ENCODE results near the gene ABI2.

Gene ABI2

DNA sequence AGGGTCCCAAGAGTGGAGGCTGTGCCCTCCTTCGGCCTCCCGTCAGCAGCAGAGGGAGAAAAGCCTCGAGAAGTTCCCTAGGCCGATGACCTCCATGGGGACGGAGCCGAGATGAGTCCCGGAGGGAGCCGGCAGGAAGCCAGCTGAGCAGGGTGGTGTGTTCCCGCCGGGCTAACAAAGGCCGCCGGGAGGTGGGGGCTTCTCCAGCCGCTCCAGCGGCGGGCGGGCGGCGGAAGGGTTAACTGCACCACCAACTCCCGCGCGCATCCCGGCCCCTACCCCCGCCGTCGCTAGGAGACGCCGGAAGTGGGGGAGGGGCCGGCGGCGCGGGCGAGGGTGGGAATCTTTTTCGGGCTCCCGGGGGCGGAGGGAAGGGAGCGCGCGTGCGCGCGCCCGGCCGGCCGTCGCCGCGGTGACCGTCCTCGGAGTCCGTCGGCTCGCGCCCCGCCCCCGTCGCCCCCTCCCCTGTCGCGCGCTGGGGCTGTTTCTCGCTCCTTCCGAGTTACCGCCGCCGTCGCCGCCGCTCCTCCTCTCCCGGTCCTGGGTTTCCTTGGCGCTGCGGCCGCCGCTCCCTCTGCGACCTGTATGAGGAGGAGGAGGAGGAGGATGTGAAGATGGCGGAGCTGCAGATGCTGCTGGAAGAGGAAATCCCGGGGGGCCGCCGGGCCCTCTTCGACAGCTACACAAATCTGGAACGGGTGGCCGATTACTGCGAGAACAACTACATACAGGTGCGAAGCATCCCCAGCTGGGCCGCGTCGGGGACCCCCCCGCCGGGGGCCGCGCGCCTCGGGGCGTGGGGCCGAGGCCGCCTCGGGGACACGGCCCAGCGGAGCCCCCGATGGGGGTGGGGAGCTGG, at the start of gene ABI2:
Gene ABI2 (plus strand): TSS at position 494 of the 859 bp plus-strand sequence. CDS start 121 bp downstream, at position 615.
- Histone ChIP-seq H3K4me3 (ENCODE audit: low read depth, low read length) (peak within 1 kb of the TSS; percentile 83), H3K27ac (ENCODE audit: extremely low read depth, low read depth, low read length) (peak within 1 kb of the TSS; percentile 84), H3K4me1 (ENCODE audit: control insufficient read depth, insufficient read depth, low read length) (peaks cover 7% of the 10 kb centered on the region; the same call in 1 of the 2 replicates), H3K36me3 (ENCODE audit: control insufficient read depth in 2 of 2, insufficient read depth in 1 of 2, low read length in 2 of 2) (no peaks in the 10 kb centered on the region; a peak in 1 of 3 replicates), H3K9me3 (ENCODE audit: control insufficient read depth, insufficient read depth, low read depth, low read length) (no peaks in the 10 kb centered on the region)
- ChIA-PET CTCF (interaction anchor here (0.7 to 0.9 kb wide), 3 partner anchors 27 to 487 kb away, joined by 3 read pairs; no protein-coding TSS in a partner anchor), POLR2A (interaction anchor here (0.8 kb wide), 1 partner anchor 35 kb away, joined by 4 read pairs; no protein-coding TSS in a partner anchor)
- TF ChIP-seq KLF9 (tag by site-specific recombination; IDR thresholded peaks at IDR 0.05; ENCODE audit: low read depth) (no peak), ZNF701 (tag by site-specific recombination; IDR thresholded peaks at IDR 0.05) (no peak), ZNF596 (tag by site-specific recombination; IDR thresholded peaks at IDR 0.05) (peak; percentile 32; the same call in 1 of the 2 replicates), ZNF121 (tag by site-specific recombination; IDR thresholded peaks at IDR 0.05) (no peak), ZBTB8A (tag by site-specific recombination; IDR thresholded peaks at IDR 0.05) (peak; percentile 54), ZXDB (tag by site-specific recombination; IDR thresholded peaks at IDR 0.05) (peak; percentile 68; the same call in 1 of the 2 replicates), ZNF530 (tag by site-specific recombination; IDR thresholded peaks at IDR 0.05; ENCODE audit: low read depth) (no peak), ZNF155 (tag by site-specific recombination; IDR thresholded peaks at IDR 0.05) (no peak), ZNF670 (tag by site-specific recombination; IDR thresholded peaks at IDR 0.05; ENCODE audit: low read depth) (no peak), ZNF76 (tag by site-specific recombination; IDR thresholded peaks at IDR 0.05; ENCODE audit: borderline replicate concordance, low read depth) (peak; percentile 76), ZNF521 (tag by site-specific recombination; IDR thresholded peaks at IDR 0.05) (no peak), ZNF37A (tag by site-specific recombination; IDR thresholded peaks at IDR 0.05) (no peak), GLIS2 (tag by site-specific recombination; IDR thresholded peaks at IDR 0.05) (peak; percentile 64), ZNF114 (tag by site-specific recombination; IDR thresholded peaks at IDR 0.05) (no peak), ZNF510 (tag by site-specific recombination; IDR thresholded peaks at IDR 0.05; ENCODE audit: insufficient replicate concordance) (no peak), ZNF138 (tag by site-specific recombination; IDR thresholded peaks at IDR 0.05; ENCODE audit: borderline replicate concordance) (no peak), ZNF266 (tag by site-specific recombination; IDR thresholded peaks at IDR 0.05; ENCODE audit: low read depth) (no peak), ZNF146 (tag by site-specific recombination; IDR thresholded peaks at IDR 0.05) (no peak), ZFP69B (tag by site-specific recombination; IDR thresholded peaks at IDR 0.05) (no peak), EGR2 (tag by site-specific recombination; IDR thresholded peaks at IDR 0.05; ENCODE audit: low read depth) (peak; percentile 51), ZIC2 (tag by site-specific recombination; IDR thresholded peaks at IDR 0.05) (peak; percentile 63), IKZF3 (tag by site-specific recombination; IDR thresholded peaks at IDR 0.05) (peak; percentile 97), YY2 (tag by site-specific recombination; IDR thresholded peaks at IDR 0.05) (no peak), ZNF221 (tag by site-specific recombination; IDR thresholded peaks at IDR 0.05; ENCODE audit: borderline replicate concordance) (peak; percentile 18; the same call in 1 of the 2 replicates), ZNF623 (tag by site-specific recombination; IDR thresholded peaks at IDR 0.05) (no peak; the same call in 1 of the 2 replicates)
- TF ChIP-seq, protein P1, sequence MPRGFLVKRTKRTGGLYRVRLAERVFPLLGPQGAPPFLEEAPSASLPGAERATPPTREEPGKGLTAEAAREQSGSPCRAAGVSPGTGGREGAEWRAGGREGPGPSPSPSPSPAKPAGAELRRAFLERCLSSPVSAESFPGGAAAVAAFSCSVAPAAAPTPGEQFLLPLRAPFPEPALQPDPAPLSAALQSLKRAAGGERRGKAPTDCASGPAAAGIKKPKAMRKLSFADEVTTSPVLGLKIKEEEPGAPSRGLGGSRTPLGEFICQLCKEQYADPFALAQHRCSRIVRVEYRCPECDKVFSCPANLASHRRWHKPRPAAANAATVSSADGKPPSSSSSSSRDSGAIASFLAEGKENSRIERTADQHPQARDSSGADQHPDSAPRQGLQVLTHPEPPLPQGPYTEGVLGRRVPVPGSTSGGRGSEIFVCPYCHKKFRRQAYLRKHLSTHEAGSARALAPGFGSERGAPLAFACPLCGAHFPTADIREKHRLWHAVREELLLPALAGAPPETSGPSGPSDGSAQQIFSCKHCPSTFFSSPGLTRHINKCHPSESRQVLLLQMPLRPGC (tag by site-specific recombination; IDR thresholded peaks at IDR 0.05), result peak; percentile 44; the same call in 1 of the 2 replicates
- TF ChIP-seq, protein P2, sequence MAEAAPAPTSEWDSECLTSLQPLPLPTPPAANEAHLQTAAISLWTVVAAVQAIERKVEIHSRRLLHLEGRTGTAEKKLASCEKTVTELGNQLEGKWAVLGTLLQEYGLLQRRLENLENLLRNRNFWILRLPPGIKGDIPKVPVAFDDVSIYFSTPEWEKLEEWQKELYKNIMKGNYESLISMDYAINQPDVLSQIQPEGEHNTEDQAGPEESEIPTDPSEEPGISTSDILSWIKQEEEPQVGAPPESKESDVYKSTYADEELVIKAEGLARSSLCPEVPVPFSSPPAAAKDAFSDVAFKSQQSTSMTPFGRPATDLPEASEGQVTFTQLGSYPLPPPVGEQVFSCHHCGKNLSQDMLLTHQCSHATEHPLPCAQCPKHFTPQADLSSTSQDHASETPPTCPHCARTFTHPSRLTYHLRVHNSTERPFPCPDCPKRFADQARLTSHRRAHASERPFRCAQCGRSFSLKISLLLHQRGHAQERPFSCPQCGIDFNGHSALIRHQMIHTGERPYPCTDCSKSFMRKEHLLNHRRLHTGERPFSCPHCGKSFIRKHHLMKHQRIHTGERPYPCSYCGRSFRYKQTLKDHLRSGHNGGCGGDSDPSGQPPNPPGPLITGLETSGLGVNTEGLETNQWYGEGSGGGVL (tag by site-specific recombination; IDR thresholded peaks at IDR 0.05), result peak; percentile 75
- TF ChIP-seq, protein P3, sequence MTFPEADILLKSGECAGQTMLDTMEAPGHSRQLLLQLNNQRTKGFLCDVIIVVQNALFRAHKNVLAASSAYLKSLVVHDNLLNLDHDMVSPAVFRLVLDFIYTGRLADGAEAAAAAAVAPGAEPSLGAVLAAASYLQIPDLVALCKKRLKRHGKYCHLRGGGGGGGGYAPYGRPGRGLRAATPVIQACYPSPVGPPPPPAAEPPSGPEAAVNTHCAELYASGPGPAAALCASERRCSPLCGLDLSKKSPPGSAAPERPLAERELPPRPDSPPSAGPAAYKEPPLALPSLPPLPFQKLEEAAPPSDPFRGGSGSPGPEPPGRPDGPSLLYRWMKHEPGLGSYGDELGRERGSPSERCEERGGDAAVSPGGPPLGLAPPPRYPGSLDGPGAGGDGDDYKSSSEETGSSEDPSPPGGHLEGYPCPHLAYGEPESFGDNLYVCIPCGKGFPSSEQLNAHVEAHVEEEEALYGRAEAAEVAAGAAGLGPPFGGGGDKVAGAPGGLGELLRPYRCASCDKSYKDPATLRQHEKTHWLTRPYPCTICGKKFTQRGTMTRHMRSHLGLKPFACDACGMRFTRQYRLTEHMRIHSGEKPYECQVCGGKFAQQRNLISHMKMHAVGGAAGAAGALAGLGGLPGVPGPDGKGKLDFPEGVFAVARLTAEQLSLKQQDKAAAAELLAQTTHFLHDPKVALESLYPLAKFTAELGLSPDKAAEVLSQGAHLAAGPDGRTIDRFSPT (tag by site-specific recombination; IDR thresholded peaks at IDR 0.05), result peak; percentile 85
- TF ChIP-seq, protein P4, sequence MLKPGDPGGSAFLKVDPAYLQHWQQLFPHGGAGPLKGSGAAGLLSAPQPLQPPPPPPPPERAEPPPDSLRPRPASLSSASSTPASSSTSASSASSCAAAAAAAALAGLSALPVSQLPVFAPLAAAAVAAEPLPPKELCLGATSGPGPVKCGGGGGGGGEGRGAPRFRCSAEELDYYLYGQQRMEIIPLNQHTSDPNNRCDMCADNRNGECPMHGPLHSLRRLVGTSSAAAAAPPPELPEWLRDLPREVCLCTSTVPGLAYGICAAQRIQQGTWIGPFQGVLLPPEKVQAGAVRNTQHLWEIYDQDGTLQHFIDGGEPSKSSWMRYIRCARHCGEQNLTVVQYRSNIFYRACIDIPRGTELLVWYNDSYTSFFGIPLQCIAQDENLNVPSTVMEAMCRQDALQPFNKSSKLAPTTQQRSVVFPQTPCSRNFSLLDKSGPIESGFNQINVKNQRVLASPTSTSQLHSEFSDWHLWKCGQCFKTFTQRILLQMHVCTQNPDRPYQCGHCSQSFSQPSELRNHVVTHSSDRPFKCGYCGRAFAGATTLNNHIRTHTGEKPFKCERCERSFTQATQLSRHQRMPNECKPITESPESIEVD (tag by site-specific recombination; IDR thresholded peaks at IDR 0.05), result no peak
